ENCODE data around the gene PDLIM5.

DNA sequence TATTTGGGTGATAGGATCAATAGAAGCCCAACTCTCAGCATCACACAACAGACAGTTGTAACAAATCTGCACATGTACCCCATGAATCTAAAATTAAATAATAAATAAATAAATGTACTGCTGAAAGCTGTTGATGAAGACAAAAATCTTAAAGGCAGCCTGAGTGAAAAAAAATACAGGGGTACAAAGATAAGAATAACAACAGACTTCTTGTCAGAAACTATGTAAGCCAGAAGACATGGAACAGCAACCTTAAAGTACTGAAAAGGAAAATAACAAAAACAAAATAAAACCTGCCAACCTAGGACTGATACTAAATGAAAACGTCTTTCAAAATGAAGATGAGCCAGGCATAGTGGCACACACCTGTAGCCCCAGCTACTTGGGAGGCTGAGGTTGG is 25.0 kb upstream of the PDLIM5 start:
- TF ChIP-seq POLR2AphosphoS5 (IDR thresholded peaks at IDR 0.05; ENCODE audit: low read depth, low read length) (no peak), TAF1 (IDR thresholded peaks at IDR 0.05; ENCODE audit: borderline replicate concordance, insufficient read depth, low read length) (no peak), SIN3A (IDR thresholded peaks at IDR 0.05; ENCODE audit: borderline replicate concordance, insufficient read depth, low read length) (no peak), FOXP2 (optimal IDR thresholded peaks at IDR 0.05; ENCODE audit: borderline replicate concordance, extremely low read depth, extremely low read length, insufficient read depth) (no peak)
- TF ChIP-seq, protein P1, sequence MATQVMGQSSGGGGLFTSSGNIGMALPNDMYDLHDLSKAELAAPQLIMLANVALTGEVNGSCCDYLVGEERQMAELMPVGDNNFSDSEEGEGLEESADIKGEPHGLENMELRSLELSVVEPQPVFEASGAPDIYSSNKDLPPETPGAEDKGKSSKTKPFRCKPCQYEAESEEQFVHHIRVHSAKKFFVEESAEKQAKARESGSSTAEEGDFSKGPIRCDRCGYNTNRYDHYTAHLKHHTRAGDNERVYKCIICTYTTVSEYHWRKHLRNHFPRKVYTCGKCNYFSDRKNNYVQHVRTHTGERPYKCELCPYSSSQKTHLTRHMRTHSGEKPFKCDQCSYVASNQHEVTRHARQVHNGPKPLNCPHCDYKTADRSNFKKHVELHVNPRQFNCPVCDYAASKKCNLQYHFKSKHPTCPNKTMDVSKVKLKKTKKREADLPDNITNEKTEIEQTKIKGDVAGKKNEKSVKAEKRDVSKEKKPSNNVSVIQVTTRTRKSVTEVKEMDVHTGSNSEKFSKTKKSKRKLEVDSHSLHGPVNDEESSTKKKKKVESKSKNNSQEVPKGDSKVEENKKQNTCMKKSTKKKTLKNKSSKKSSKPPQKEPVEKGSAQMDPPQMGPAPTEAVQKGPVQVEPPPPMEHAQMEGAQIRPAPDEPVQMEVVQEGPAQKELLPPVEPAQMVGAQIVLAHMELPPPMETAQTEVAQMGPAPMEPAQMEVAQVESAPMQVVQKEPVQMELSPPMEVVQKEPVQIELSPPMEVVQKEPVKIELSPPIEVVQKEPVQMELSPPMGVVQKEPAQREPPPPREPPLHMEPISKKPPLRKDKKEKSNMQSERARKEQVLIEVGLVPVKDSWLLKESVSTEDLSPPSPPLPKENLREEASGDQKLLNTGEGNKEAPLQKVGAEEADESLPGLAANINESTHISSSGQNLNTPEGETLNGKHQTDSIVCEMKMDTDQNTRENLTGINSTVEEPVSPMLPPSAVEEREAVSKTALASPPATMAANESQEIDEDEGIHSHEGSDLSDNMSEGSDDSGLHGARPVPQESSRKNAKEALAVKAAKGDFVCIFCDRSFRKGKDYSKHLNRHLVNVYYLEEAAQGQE (IDR thresholded peaks at IDR 0.05; ENCODE audit: insufficient read depth in 1 of 2, low read depth in 2 of 2, low read length in 2 of 2), result no peak
